OCI-LY7 (cell line): Measurements from ENCODE around the gene SNX32. TPM values are rescaled to one million over a fixed set of nuclear protein-coding genes. Genes with fewer than 3 reads are reported as not detected.

Experiments
- BruUV-seq: library from RNA; stranded (reverse); fragments of 400-500 nt; replicated peaks from 2 replicates; lab custom pipeline; 2021; lab: Mats Ljungman, UMichigan
- CTCF ChIA-PET: fragments of 300-600 bp; sonication (Branson Sonifier 250); formaldehyde crosslinking; loops from one replicate; lab custom pipeline; 2022; ENCODE audit warnings: antibody characterized with exemption; ENCODE audit not compliant: unreplicated experiment; lab: Charles Lee
- POLR2A ChIA-PET: fragments of 300-600 bp; sonication (Branson Sonifier 250); formaldehyde crosslinking; loops from one replicate; lab custom pipeline; 2022; ENCODE audit warnings: antibody characterized with exemption; lab: Charles Lee
- DNase-seq: peaks from one replicate; pipeline ENCODE4 v3.0.0-alpha.2; 2015; ENCODE audit warnings: low spot score
- H2AFZ ChIP-seq: fragments of 200-600 bp; sonication (generic), shearing (Covaris generic); 2 replicates; pipeline ENCODE4 v1.6.1; 2014; ENCODE audit warnings: mild to moderate bottlenecking, antibody characterized with exemption, low read length, moderate library complexity
- H3K27ac ChIP-seq: fragments of 200-600 bp; sonication (generic); 2 replicates; pipeline ENCODE4 v1.5.1; 2014; ENCODE audit warnings: mixed run types, low read depth, mild to moderate bottlenecking, moderate library complexity, low read length, inconsistent platforms; ENCODE audit not compliant: poor library complexity, severe bottlenecking
- H3K36me3 ChIP-seq: fragments of 200-600 bp; sonication (generic); 2 replicates; pipeline ENCODE4 v1.6.1; 2014; ENCODE audit warnings: mild to moderate bottlenecking, antibody characterized with exemption, low read length, moderate library complexity, mixed read lengths; ENCODE audit not compliant: insufficient read depth
- H3K4me1 ChIP-seq: fragments of 200-600 bp; sonication (generic); 2 replicates; pipeline ENCODE4 v1.5.1; 2014; ENCODE audit warnings: mild to moderate bottlenecking, low read length; ENCODE audit not compliant: insufficient read depth, poor library complexity, severe bottlenecking
- H3K4me2 ChIP-seq: fragments of 200-600 bp; sonication (generic); 2 replicates; pipeline ENCODE4 v1.6.1; 2014; ENCODE audit warnings: mild to moderate bottlenecking, low read length
- H3K4me3 ChIP-seq: fragments of 200-600 bp; sonication (generic); 2 replicates; pipeline ENCODE4 v1.5.1; 2014; ENCODE audit warnings: mild to moderate bottlenecking, low read depth, low read length; ENCODE audit not compliant: poor library complexity, severe bottlenecking
- H3K79me2 ChIP-seq: fragments of 200-600 bp; sonication (generic); 2 replicates; pipeline ENCODE4 v1.6.1; 2016; ENCODE audit warnings: low read depth, mild to moderate bottlenecking, low read length, moderate library complexity, mixed read lengths; ENCODE audit not compliant: insufficient read depth
- H3K9me2 ChIP-seq: fragments of 200-600 bp; sonication (generic); 2 replicates; pipeline ENCODE4 v1.6.1; 2016; ENCODE audit warnings: mild to moderate bottlenecking, low read length, mixed read lengths; ENCODE audit not compliant: insufficient read depth
- H3K9me3 ChIP-seq: fragments of 200-600 bp; sonication (generic); 2 replicates; pipeline ENCODE4 v1.6.1; 2014; ENCODE audit warnings: mild to moderate bottlenecking, mixed run types, low read length, mixed read lengths
- H4K20me1 ChIP-seq: fragments of 200-600 bp; sonication (generic); 2 replicates; pipeline ENCODE4 v1.6.1; 2014; ENCODE audit warnings: mild to moderate bottlenecking, antibody characterized with exemption, low read length, moderate library complexity, mixed read lengths; ENCODE audit not compliant: insufficient read depth
- CTCF ChIP-seq: fragments of 200-600 bp; sonication (generic); conservative IDR thresholded peaks from 2 replicates; pipeline ENCODE4 v1.5.1; 2014; ENCODE audit warnings: mild to moderate bottlenecking, antibody characterized with exemption, low read length, moderate library complexity, mixed read lengths
- EZH2phosphoT487 ChIP-seq: fragments of 200-600 bp; sonication (generic); IDR thresholded peaks from 2 replicates; pipeline ENCODE4 v1.6.1; 2018; ENCODE audit warnings: low read depth, borderline replicate concordance, mild to moderate bottlenecking, mixed run types, antibody characterized with exemption, low read length, moderate library complexity, mixed read lengths
- intact Hi-C: fragments of 100-400 bp; cut with micrococcal nuclease; formaldehyde crosslinking; loops from one replicate; pipeline ENCODE4 v1.10.0; 2022; ENCODE audit not compliant: unreplicated experiment
- total RNA-seq, 2 experiments: library from RNA; depleted of rRNA in 1 of 2; stranded (reverse); fragments of >200 nt in 1 of 2; shearing (Covaris generic) in 1 of 2; gene quantifications; 2 replicates each; pipeline ENCODE4 v1.2.3, GENCODE V29; 2014 to 2022

SNX32 gene
- total RNA-seq, 2 experiments from 2014 or later, result not detected

- intact Hi-C loops, result loop anchor here (1.0 kb wide), 2 partner anchors 101 to 129 kb away; partner anchors contain the start of gene SART1
- POLR2A ChIA-PET, result interaction anchor here (0.8 to 3.9 kb wide), 9 partner anchors 12 to 193 kb away, joined by 3 to 59 read pairs (median 4); partner anchors contain the start of genes CCDC85B and FIBP
- Histone ChIP-seq H3K4me2 (peak within 1 kb of the TSS; percentile 96), H3K4me3 (peak within 1 kb of the TSS; percentile 99), H3K9me3 (no peaks in the 10 kb centered on the region), H3K27ac (peak within 1 kb of the TSS; percentile 93), H3K79me2 (peaks cover 36% of the 10 kb centered on the region), H3K9me2 (no peaks in the 10 kb centered on the region), H3K4me1 (peaks cover 31% of the 10 kb centered on the region), H3K36me3 (peaks cover 61% of the 10 kb centered on the region), H2AFZ (peak within 1 kb of the TSS; percentile 73; the same call in 1 of the 2 replicates), H4K20me1 (peaks cover 17% of the 10 kb centered on the region)
- CTCF ChIA-PET, result interaction anchor here (0.5 to 2.0 kb wide), 9 partner anchors 9 to 1082 kb away, joined by 3 to 17 read pairs (median 4); partner anchors contain the start of genes CCDC85B, FIBP, RNASEH2C and SF1
- TF ChIP-seq CTCF, result peak; percentile 94
- TF ChIP-seq EZH2phosphoT487, result no peak
- peak; percentile 96 for DNase-seq
- BruUV-seq, result TSS peak; percentile 84
Measured at GRCh38 chr11:65860278-65861164, 26.8 kb downstream of the SNX32 start, which contains the start of gene MUS81. Gene MUS81 (plus strand): TSS chr11:65860433. CDS start chr11:65860754, 321 bp downstream.

- Histone ChIP-seq H3K9me2 (no peaks in the 10 kb centered on the region), H3K79me2 (peaks cover 30% of the 10 kb centered on the region), H3K4me3 (peak overlapping the region; percentile 99), H3K9me3 (no peaks in the 10 kb centered on the region), H3K4me1 (peaks cover 29% of the 10 kb centered on the region), H2AFZ (no peak overlapping the region; the same call in 1 of the 2 replicates), H3K36me3 (peaks cover 61% of the 10 kb centered on the region), H4K20me1 (peaks cover 11% of the 10 kb centered on the region), H3K27ac (peak overlapping the region; percentile 93), H3K4me2 (peak overlapping the region; percentile 96)
- DNase-seq, result no peak
- TF ChIP-seq EZH2phosphoT487, result no peak
- no peak for TF ChIP-seq CTCF
- POLR2A ChIA-PET, result interaction anchor here (1.4 to 3.9 kb wide), 3 partner anchors 13 to 132 kb away, joined by 3 to 59 read pairs (median 5); partner anchors contain the start of genes CCDC85B and FIBP
- intact Hi-C loops, result no loop called here
- CTCF ChIA-PET, result interaction anchor here (0.7 to 2.0 kb wide), 3 partner anchors 24 to 141 kb away, joined by 3 to 12 read pairs (median 3); partner anchors contain the start of genes CCDC85B and RNASEH2C
- BruUV-seq, result no TSS peak
Measured at GRCh38 chr11:65861165-65861505, 27.4 kb downstream of the SNX32 start.
